Loucy (cell line): ENCODE results near the gene WDR35.

Experiments used
- EZH2phosphoT487 ChIP-seq: fragments of 200-600 bp; IDR thresholded peaks from 2 replicates; pipeline ENCODE4 v1.6.1; 2018; ENCODE audit warnings: antibody characterized with exemption, mild to moderate bottlenecking, moderate library complexity, borderline replicate concordance
- TF ChIP-seq, protein P1 (sequence below): fragments of 200-600 bp; sonication (generic); conservative IDR thresholded peaks from 2 replicates; pipeline ENCODE4 v1.5.1; 2014; ENCODE audit warnings: mild to moderate bottlenecking, antibody characterized with exemption, low read length

DNA sequence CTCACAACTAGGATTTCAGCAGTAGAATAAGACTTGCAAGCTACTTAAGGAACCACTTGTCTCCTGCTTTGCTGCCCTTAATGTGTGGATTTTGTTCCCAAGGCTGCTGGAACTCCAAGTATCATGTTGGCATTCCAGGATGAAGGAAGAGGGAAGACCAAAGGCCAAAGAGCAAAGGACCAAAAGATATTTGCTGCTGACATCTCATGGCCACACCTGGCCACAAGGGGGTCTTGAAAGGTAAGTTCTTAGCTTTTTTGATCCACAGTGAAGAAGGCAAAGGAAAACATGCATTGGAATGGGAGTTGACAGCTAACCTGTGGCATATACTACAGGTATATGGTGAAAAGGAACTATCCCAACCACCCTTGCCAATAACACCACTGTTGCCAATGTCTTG lies 26.4 kb upstream of the WDR35 start:
- TF ChIP-seq, protein P1, sequence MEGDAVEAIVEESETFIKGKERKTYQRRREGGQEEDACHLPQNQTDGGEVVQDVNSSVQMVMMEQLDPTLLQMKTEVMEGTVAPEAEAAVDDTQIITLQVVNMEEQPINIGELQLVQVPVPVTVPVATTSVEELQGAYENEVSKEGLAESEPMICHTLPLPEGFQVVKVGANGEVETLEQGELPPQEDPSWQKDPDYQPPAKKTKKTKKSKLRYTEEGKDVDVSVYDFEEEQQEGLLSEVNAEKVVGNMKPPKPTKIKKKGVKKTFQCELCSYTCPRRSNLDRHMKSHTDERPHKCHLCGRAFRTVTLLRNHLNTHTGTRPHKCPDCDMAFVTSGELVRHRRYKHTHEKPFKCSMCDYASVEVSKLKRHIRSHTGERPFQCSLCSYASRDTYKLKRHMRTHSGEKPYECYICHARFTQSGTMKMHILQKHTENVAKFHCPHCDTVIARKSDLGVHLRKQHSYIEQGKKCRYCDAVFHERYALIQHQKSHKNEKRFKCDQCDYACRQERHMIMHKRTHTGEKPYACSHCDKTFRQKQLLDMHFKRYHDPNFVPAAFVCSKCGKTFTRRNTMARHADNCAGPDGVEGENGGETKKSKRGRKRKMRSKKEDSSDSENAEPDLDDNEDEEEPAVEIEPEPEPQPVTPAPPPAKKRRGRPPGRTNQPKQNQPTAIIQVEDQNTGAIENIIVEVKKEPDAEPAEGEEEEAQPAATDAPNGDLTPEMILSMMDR = no peak; the same call in 1 of the 2 replicates
- no peak for TF ChIP-seq EZH2phosphoT487
